ENCODE data around the gene PJA2. TPM values are rescaled to one million over a fixed set of nuclear protein-coding genes. Genes with fewer than 3 reads are reported as not detected.

Gene PJA2
- total RNA-seq, 3 donors from 2014 or later = 103 to 136 (median 117) TPM

- TF ChIP-seq POLR2A (IDR thresholded peaks at IDR 0.05) (no peak), POLR2AphosphoS5 (IDR thresholded peaks at IDR 0.05) (no peak), CTCF (IDR thresholded peaks at IDR 0.05) (no peak)
- H3K4me3 ChIP-seq = no peak overlapping the region
- no peaks in the 10 kb centered on the region for H3K27me3 ChIP-seq
- no peaks in the 10 kb centered on the region for H3K9me3 ChIP-seq
- H3K27ac ChIP-seq = no peak overlapping the region
- no peaks in the 10 kb centered on the region for H3K4me1 ChIP-seq
- no peaks in the 10 kb centered on the region for H3K36me3 ChIP-seq
- DNase-seq (ENCODE audit: low spot score in 2 of 2) = no peak
- intact Hi-C loops (cut with DNase I; ENCODE audit: low total_unique reads) = no loop called here
These were observed 93.1 kb downstream of the PJA2 start for GRCh38 chr5:109316634-109317033.

- H3K36me3 ChIP-seq = no peaks in the 10 kb centered on the region
- no peak overlapping the region for H3K27ac ChIP-seq
- H3K27me3 ChIP-seq = no peaks in the 10 kb centered on the region
- H3K9me3 ChIP-seq = no peaks in the 10 kb centered on the region
- intact Hi-C loops (cut with DNase I; ENCODE audit: low total_unique reads) = no loop called here
- H3K4me3 ChIP-seq = no peak overlapping the region
- no peak for TF ChIP-seq CTCF (IDR thresholded peaks at IDR 0.05)
- TF ChIP-seq POLR2AphosphoS5 (IDR thresholded peaks at IDR 0.05) = no peak
- no peak for TF ChIP-seq POLR2A (IDR thresholded peaks at IDR 0.05)
- no peaks in the 10 kb centered on the region for H3K4me1 ChIP-seq
- DNase-seq (ENCODE audit: low spot score in 2 of 2) = no peak
These were observed 94.5 kb downstream of the PJA2 start for GRCh38 chr5:109315245-109315644.

- Histone ChIP-seq H3K4me3 (no peak overlapping the region), H3K27ac (no peak overlapping the region), H3K27me3 (no peaks in the 10 kb centered on the region), H3K36me3 (no peaks in the 10 kb centered on the region), H3K9me3 (no peaks in the 10 kb centered on the region), H3K4me1 (no peaks in the 10 kb centered on the region)
- TF ChIP-seq CTCF (IDR thresholded peaks at IDR 0.05) (no peak), POLR2AphosphoS5 (IDR thresholded peaks at IDR 0.05) (no peak), POLR2A (IDR thresholded peaks at IDR 0.05) (no peak)
- intact Hi-C loops (cut with DNase I; ENCODE audit: low total_unique reads) = no loop called here
- DNase-seq (ENCODE audit: low spot score in 2 of 2) = no peak
These were observed 96.6 kb downstream of the PJA2 start for GRCh38 chr5:109313127-109313526.

GRCh38 chr5:109312695-109313094 lies 97.1 kb downstream of the PJA2 start:
- no peaks in the 10 kb centered on the region for H3K9me3 ChIP-seq
- no peak for DNase-seq (ENCODE audit: low spot score in 2 of 2)
- H3K36me3 ChIP-seq = no peaks in the 10 kb centered on the region
- no peaks in the 10 kb centered on the region for H3K4me1 ChIP-seq
- intact Hi-C loops (cut with DNase I; ENCODE audit: low total_unique reads) = no loop called here
- TF ChIP-seq CTCF (IDR thresholded peaks at IDR 0.05) (no peak), POLR2A (IDR thresholded peaks at IDR 0.05) (no peak), POLR2AphosphoS5 (IDR thresholded peaks at IDR 0.05) (no peak)
- no peak overlapping the region for H3K27ac ChIP-seq
- no peaks in the 10 kb centered on the region for H3K27me3 ChIP-seq
- no peak overlapping the region for H3K4me3 ChIP-seq

- no peaks in the 10 kb centered on the region for H3K27me3 ChIP-seq
- no peak for DNase-seq (ENCODE audit: low spot score in 2 of 2)
- no peak overlapping the region for H3K4me3 ChIP-seq
- no peaks in the 10 kb centered on the region for H3K4me1 ChIP-seq
- intact Hi-C loops (cut with DNase I; ENCODE audit: low total_unique reads) = no loop called here
- TF ChIP-seq CTCF (IDR thresholded peaks at IDR 0.05) (no peak), POLR2A (IDR thresholded peaks at IDR 0.05) (no peak), POLR2AphosphoS5 (IDR thresholded peaks at IDR 0.05) (no peak)
- H3K27ac ChIP-seq = no peak overlapping the region
- H3K9me3 ChIP-seq = no peaks in the 10 kb centered on the region
- no peaks in the 10 kb centered on the region for H3K36me3 ChIP-seq
These were observed 99.5 kb downstream of the PJA2 start for GRCh38 chr5:109310315-109310714.

Data from breast epithelium (tissue), 4 donors.